GM23338 (cell line): ENCODE measurements around the gene CPSF4L. TPM values are rescaled to one million over a fixed set of nuclear protein-coding genes. Genes with fewer than 3 reads are reported as not detected.

Experiments
- ATAC-seq: fragments of 200-7000 bp; cut with Tn5 transposase; 3 replicates; pipeline ENCODE4 v1.9.1; 2020
- DNase-seq: peaks from one replicate; pipeline ENCODE4 v3.0.0-alpha.2; 2015; ENCODE audit warnings: low spot score
- H2AFZ ChIP-seq: fragments of 200-600 bp; sonication (generic); 2 replicates; pipeline ENCODE4 v1.8.0; 2016; ENCODE audit warnings: antibody characterized with exemption, mild to moderate bottlenecking, moderate library complexity
- H3F3A ChIP-seq: fragments of 200-600 bp; sonication (generic); replicated peaks from 2 replicates; pipeline ENCODE4 v1.8.0; 2017; ENCODE audit warnings: antibody characterized with exemption, mixed run types, low read depth
- H3K27ac ChIP-seq: fragments of 200-600 bp; sonication (generic); 2 replicates; pipeline ENCODE4 v1.6.1; 2016; ENCODE audit warnings: low read depth
- H3K27me3 ChIP-seq: fragments of 200-600 bp; sonication (generic); 2 replicates; pipeline ENCODE4 v1.8.0; 2016; ENCODE audit warnings: mild to moderate bottlenecking, mixed run types, moderate library complexity; ENCODE audit not compliant: insufficient read depth
- H3K36me3 ChIP-seq: fragments of 200-600 bp; sonication (generic); 2 replicates; pipeline ENCODE4 v1.8.0; 2016; ENCODE audit warnings: mild to moderate bottlenecking; ENCODE audit not compliant: insufficient read depth
- H3K4me1 ChIP-seq: fragments of 200-600 bp; sonication (generic); 2 replicates; pipeline ENCODE4 v1.8.0; 2016; ENCODE audit warnings: mild to moderate bottlenecking, moderate library complexity; ENCODE audit not compliant: insufficient read depth
- H3K4me2 ChIP-seq: fragments of 200-600 bp; sonication (generic); 2 replicates; pipeline ENCODE4 v1.7.1; 2017; ENCODE audit warnings: mixed run types
- H3K4me3 ChIP-seq: fragments of 200-600 bp; sonication (generic); 2 replicates; pipeline ENCODE4 v1.6.1; 2016; ENCODE audit warnings: mixed run types
- H3K79me2 ChIP-seq: fragments of 200-600 bp; sonication (generic); replicated peaks from 2 replicates; pipeline ENCODE4 v1.8.0; 2017; ENCODE audit warnings: mild to moderate bottlenecking; ENCODE audit not compliant: insufficient read depth
- H3K9me2 ChIP-seq: fragments of 200-600 bp; sonication (generic); 2 replicates; pipeline ENCODE4 v1.8.0; 2017; ENCODE audit not compliant: insufficient read depth
- H4K20me1 ChIP-seq: fragments of 200-600 bp; sonication (generic); replicated peaks from 2 replicates; pipeline ENCODE4 v1.8.0; 2017; ENCODE audit warnings: mild to moderate bottlenecking; ENCODE audit not compliant: insufficient read depth
- H3K27ac Mint-ChIP-seq: 2 replicates; pipeline ENCODE4 v1.8.0; 2020; ENCODE audit warnings: inconsistent platforms, mild to moderate bottlenecking, moderate library complexity, mixed read lengths
- H3K27me3 Mint-ChIP-seq: 3 replicates; pipeline ENCODE4 v1.8.0; 2022; ENCODE audit warnings: low read depth, mild to moderate bottlenecking, moderate library complexity, mixed read lengths, inconsistent platforms; ENCODE audit not compliant: insufficient read depth, poor library complexity
- H3K36me3 Mint-ChIP-seq: 3 replicates; pipeline ENCODE4 v1.8.0; 2021; ENCODE audit warnings: low read depth, mild to moderate bottlenecking, inconsistent platforms, moderate library complexity, mixed read lengths
- H3K4me1 Mint-ChIP-seq: 3 replicates; pipeline ENCODE4 v1.8.0; 2020; ENCODE audit warnings: mild to moderate bottlenecking, inconsistent platforms, mixed read lengths
- H3K4me3 Mint-ChIP-seq: 3 replicates; pipeline ENCODE4 v1.8.0; 2021; ENCODE audit warnings: moderate library complexity, mild to moderate bottlenecking, inconsistent platforms, mixed read lengths
- H3K9me3 Mint-ChIP-seq: 3 replicates; pipeline ENCODE4 v1.8.0; 2020; ENCODE audit warnings: moderate library complexity, mild to moderate bottlenecking, inconsistent platforms, mixed read lengths
- CREB1 ChIP-seq: fragments of 250-450 bp; sonication (Bioruptor Pico); IDR thresholded peaks from 2 replicates; pipeline ENCODE4 v1.5.0; 2020; ENCODE audit warnings: low read depth, mild to moderate bottlenecking, moderate library complexity
- EZH2 ChIP-seq: fragments of 200-600 bp; sonication (generic); IDR thresholded peaks from one replicate; pipeline ENCODE4 v1.8.0; 2017; ENCODE audit warnings: antibody characterized with exemption, mild to moderate bottlenecking, low read depth; ENCODE audit not compliant: unreplicated experiment
- EZH2phosphoT487 ChIP-seq: fragments of 200-600 bp; sonication (generic); IDR thresholded peaks from one replicate; pipeline ENCODE4 v1.8.1; 2018; ENCODE audit warnings: antibody characterized with exemption; ENCODE audit not compliant: unreplicated experiment
- JUNB ChIP-seq: IDR thresholded peaks from one replicate; pipeline ENCODE4 v1.6.1; 2016; ENCODE audit warnings: antibody characterized with exemption; ENCODE audit not compliant: unreplicated experiment
- NANOG ChIP-seq: IDR thresholded peaks from 2 replicates; pipeline ENCODE4 v1.6.1; 2016; ENCODE audit warnings: antibody characterized with exemption, borderline replicate concordance
- POLR2AphosphoS5 ChIP-seq: IDR thresholded peaks from 2 replicates; pipeline ENCODE4 v1.6.1; 2016; ENCODE audit warnings: antibody characterized with exemption, low read depth
- STAT1 ChIP-seq: IDR thresholded peaks from one replicate; pipeline ENCODE4 v1.6.1; 2016; ENCODE audit warnings: antibody characterized with exemption; ENCODE audit not compliant: unreplicated experiment
- ZNF114 ChIP-seq: fragments of 250-450 bp; sonication (Bioruptor Pico); IDR thresholded peaks from 2 replicates; pipeline ENCODE4 v1.5.0; 2020; ENCODE audit warnings: mild to moderate bottlenecking, moderate library complexity
- ZNF331 ChIP-seq: fragments of 250-450 bp; sonication (Bioruptor Pico); IDR thresholded peaks from 2 replicates; pipeline ENCODE4 v1.5.0; 2020; ENCODE audit warnings: low read depth, mild to moderate bottlenecking, moderate library complexity
- polyA plus RNA-seq: library from polyadenylated mRNA; unstranded; fragments of >200 nt; fragmentation: Nextera tagmentation; extraction: Ambion mirVana; gene quantifications from 2 replicates; pipeline ENCODE4 v1.2.1, GENCODE V29; 2016
- total RNA-seq: library from RNA; depleted of rRNA; stranded (reverse); fragments of >200 nt; shearing (Covaris generic); gene quantifications from 2 replicates; pipeline ENCODE4 v1.2.3, GENCODE V29; 2014
- TF ChIP-seq, protein P1 (sequence below): IDR thresholded peaks from one replicate; pipeline ENCODE4 v1.6.1; 2018; ENCODE audit warnings: antibody characterized with exemption; ENCODE audit not compliant: unreplicated experiment
- TF ChIP-seq, protein P2 (sequence below): fragments of 250-450 bp; sonication (Bioruptor Pico); IDR thresholded peaks from 2 replicates; pipeline ENCODE4 v1.5.0; 2020; ENCODE audit warnings: mild to moderate bottlenecking, moderate library complexity
- TF ChIP-seq, protein P3 (sequence below): IDR thresholded peaks from 2 replicates; pipeline ENCODE4 v1.6.1; 2016; ENCODE audit warnings: antibody characterized with exemption
- TF ChIP-seq, protein P4 (sequence below), 2 experiments: fragments of 200-600 bp in 1 of 2; sonication (generic) in 1 of 2; conservative IDR thresholded peaks; 2 replicates each; pipeline versions ENCODE4 v1.5.1 to v1.6.1; 2016 to 2017; ENCODE audit warnings: antibody characterized with exemption in 2 of 2, low read depth in 2 of 2, mild to moderate bottlenecking in 2 of 2, moderate library complexity in 1 of 2

The CPSF4L gene
- total and polyA plus RNA-seq, 2 experiments from 2014 or later, result not detected

DNA sequence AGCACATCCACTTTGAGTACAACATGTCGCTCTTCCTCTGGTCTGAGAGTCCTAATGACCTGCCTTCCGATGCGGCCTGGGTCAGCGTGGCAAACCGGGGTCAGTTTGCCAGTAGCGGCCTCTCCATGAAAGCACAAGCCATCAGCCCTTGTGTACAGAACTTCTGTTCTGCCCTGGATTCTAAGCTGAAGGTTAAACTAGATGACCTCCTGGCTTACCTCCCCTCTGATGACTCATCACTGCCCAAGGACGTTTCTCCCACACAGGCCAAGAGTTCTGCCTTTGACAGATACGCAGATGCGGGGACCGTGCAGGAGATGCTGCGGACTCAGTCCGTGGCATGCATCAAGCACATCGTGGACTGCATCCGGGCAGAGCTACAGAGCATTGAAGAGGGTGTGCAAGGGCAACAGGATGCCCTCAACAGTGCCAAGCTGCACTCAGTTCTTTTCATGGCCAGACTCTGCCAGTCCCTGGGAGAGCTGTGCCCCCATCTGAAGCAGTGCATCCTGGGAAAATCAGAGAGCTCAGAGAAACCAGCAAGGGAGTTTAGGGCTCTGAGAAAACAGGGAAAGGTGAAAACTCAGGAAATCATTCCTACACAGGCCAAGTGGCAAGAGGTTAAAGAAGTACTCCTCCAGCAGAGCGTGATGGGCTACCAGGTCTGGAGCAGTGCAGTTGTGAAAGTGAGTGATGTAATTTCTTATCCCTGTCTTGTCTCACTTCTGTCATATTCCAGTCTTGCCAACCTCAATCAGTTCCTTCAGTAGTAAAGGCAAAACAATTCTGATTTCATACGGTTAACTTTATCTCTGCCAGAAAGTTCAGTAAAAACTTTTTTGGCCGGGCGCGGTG is 60.2 kb downstream of the CPSF4L start:
- H3K27ac ChIP-seq, result no peak overlapping the region
- H3K27me3 Mint-ChIP-seq, result peaks cover 10% of the 10 kb centered on the region
- no peaks in the 10 kb centered on the region; the same call in 2 of the 3 replicates for H3K9me3 Mint-ChIP-seq
- H3K36me3 Mint-ChIP-seq, result peaks cover 88% of the 10 kb centered on the region
- H3K4me3 Mint-ChIP-seq, result no peak overlapping the region
- H3K27me3 ChIP-seq, result no peaks in the 10 kb centered on the region
- H3K4me2 ChIP-seq, result no peak overlapping the region
- peaks cover 12% of the 10 kb centered on the region for H4K20me1 ChIP-seq
- no peaks in the 10 kb centered on the region for H3K4me1 ChIP-seq
- TF ChIP-seq STAT1 (no peak), ZNF114 (CRISPR knock-in tag) (no peak), NANOG (no peak), POLR2AphosphoS5 (no peak), JUNB (no peak), EZH2 (no peak), CREB1 (CRISPR knock-in tag) (no peak), ZNF331 (no peak), EZH2phosphoT487 (no peak)
- TF ChIP-seq, protein P1, sequence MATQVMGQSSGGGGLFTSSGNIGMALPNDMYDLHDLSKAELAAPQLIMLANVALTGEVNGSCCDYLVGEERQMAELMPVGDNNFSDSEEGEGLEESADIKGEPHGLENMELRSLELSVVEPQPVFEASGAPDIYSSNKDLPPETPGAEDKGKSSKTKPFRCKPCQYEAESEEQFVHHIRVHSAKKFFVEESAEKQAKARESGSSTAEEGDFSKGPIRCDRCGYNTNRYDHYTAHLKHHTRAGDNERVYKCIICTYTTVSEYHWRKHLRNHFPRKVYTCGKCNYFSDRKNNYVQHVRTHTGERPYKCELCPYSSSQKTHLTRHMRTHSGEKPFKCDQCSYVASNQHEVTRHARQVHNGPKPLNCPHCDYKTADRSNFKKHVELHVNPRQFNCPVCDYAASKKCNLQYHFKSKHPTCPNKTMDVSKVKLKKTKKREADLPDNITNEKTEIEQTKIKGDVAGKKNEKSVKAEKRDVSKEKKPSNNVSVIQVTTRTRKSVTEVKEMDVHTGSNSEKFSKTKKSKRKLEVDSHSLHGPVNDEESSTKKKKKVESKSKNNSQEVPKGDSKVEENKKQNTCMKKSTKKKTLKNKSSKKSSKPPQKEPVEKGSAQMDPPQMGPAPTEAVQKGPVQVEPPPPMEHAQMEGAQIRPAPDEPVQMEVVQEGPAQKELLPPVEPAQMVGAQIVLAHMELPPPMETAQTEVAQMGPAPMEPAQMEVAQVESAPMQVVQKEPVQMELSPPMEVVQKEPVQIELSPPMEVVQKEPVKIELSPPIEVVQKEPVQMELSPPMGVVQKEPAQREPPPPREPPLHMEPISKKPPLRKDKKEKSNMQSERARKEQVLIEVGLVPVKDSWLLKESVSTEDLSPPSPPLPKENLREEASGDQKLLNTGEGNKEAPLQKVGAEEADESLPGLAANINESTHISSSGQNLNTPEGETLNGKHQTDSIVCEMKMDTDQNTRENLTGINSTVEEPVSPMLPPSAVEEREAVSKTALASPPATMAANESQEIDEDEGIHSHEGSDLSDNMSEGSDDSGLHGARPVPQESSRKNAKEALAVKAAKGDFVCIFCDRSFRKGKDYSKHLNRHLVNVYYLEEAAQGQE, result no peak
- TF ChIP-seq, protein P2, sequence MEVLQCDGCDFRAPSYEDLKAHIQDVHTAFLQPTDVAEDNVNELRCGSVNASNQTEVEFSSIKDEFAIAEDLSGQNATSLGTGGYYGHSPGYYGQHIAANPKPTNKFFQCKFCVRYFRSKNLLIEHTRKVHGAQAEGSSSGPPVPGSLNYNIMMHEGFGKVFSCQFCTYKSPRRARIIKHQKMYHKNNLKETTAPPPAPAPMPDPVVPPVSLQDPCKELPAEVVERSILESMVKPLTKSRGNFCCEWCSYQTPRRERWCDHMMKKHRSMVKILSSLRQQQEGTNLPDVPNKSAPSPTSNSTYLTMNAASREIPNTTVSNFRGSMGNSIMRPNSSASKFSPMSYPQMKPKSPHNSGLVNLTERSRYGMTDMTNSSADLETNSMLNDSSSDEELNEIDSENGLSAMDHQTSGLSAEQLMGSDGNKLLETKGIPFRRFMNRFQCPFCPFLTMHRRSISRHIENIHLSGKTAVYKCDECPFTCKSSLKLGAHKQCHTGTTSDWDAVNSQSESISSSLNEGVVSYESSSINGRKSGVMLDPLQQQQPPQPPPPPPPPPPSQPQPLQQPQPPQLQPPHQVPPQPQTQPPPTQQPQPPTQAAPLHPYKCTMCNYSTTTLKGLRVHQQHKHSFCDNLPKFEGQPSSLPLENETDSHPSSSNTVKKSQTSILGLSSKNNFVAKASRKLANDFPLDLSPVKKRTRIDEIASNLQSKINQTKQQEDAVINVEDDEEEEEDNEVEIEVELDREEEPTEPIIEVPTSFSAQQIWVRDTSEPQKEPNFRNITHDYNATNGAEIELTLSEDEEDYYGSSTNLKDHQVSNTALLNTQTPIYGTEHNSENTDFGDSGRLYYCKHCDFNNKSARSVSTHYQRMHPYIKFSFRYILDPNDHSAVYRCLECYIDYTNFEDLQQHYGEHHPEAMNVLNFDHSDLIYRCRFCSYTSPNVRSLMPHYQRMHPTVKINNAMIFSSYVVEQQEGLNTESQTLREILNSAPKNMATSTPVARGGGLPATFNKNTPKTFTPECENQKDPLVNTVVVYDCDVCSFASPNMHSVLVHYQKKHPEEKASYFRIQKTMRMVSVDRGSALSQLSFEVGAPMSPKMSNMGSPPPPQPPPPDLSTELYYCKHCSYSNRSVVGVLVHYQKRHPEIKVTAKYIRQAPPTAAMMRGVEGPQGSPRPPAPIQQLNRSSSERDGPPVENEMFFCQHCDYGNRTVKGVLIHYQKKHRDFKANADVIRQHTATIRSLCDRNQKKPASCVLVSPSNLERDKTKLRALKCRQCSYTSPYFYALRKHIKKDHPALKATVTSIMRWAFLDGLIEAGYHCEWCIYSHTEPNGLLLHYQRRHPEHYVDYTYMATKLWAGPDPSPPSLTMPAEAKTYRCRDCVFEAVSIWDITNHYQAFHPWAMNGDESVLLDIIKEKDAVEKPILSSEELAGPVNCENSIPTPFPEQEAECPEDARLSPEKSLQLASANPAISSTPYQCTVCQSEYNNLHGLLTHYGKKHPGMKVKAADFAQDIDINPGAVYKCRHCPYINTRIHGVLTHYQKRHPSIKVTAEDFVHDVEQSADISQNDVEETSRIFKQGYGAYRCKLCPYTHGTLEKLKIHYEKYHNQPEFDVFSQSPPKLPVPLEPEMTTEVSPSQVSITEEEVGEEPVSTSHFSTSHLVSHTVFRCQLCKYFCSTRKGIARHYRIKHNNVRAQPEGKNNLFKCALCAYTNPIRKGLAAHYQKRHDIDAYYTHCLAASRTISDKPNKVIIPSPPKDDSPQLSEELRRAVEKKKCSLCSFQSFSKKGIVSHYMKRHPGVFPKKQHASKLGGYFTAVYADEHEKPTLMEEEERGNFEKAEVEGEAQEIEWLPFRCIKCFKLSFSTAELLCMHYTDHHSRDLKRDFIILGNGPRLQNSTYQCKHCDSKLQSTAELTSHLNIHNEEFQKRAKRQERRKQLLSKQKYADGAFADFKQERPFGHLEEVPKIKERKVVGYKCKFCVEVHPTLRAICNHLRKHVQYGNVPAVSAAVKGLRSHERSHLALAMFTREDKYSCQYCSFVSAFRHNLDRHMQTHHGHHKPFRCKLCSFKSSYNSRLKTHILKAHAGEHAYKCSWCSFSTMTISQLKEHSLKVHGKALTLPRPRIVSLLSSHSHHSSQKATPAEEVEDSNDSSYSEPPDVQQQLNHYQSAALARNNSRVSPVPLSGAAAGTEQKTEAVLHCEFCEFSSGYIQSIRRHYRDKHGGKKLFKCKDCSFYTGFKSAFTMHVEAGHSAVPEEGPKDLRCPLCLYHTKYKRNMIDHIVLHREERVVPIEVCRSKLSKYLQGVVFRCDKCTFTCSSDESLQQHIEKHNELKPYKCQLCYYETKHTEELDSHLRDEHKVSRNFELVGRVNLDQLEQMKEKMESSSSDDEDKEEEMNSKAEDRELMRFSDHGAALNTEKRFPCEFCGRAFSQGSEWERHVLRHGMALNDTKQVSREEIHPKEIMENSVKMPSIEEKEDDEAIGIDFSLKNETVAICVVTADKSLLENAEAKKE (CRISPR knock-in tag), result no peak
- TF ChIP-seq, protein P3, sequence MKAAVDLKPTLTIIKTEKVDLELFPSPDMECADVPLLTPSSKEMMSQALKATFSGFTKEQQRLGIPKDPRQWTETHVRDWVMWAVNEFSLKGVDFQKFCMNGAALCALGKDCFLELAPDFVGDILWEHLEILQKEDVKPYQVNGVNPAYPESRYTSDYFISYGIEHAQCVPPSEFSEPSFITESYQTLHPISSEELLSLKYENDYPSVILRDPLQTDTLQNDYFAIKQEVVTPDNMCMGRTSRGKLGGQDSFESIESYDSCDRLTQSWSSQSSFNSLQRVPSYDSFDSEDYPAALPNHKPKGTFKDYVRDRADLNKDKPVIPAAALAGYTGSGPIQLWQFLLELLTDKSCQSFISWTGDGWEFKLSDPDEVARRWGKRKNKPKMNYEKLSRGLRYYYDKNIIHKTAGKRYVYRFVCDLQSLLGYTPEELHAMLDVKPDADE, result no peak
- TF ChIP-seq, protein P4, sequence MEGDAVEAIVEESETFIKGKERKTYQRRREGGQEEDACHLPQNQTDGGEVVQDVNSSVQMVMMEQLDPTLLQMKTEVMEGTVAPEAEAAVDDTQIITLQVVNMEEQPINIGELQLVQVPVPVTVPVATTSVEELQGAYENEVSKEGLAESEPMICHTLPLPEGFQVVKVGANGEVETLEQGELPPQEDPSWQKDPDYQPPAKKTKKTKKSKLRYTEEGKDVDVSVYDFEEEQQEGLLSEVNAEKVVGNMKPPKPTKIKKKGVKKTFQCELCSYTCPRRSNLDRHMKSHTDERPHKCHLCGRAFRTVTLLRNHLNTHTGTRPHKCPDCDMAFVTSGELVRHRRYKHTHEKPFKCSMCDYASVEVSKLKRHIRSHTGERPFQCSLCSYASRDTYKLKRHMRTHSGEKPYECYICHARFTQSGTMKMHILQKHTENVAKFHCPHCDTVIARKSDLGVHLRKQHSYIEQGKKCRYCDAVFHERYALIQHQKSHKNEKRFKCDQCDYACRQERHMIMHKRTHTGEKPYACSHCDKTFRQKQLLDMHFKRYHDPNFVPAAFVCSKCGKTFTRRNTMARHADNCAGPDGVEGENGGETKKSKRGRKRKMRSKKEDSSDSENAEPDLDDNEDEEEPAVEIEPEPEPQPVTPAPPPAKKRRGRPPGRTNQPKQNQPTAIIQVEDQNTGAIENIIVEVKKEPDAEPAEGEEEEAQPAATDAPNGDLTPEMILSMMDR (conservative IDR thresholded peaks at IDR 0.05; ENCODE audit: low read depth in 2 of 2), result no peak
- H3K36me3 ChIP-seq, result peaks cover 56% of the 10 kb centered on the region
- H2AFZ ChIP-seq, result no peak overlapping the region
- no peak overlapping the region for H3K4me3 ChIP-seq
- no peak for ATAC-seq
- H3K79me2 ChIP-seq, result 0 out of 2 replicates have a peak, but pooled peaks cover 4% of the 10 kb centered on the region
- H3F3A ChIP-seq, result 0 out of 2 replicates have a peak, but pooled peaks cover 2% of the 10 kb centered on the region
- DNase-seq, result no peak
- peaks cover 2% of the 10 kb centered on the region; the same call in 2 of the 3 replicates for H3K4me1 Mint-ChIP-seq
- H3K27ac Mint-ChIP-seq, result no peak overlapping the region; the same call in 1 of the 2 replicates
- H3K9me2 ChIP-seq, result no peaks in the 10 kb centered on the region
